ENCODE data around the gene SPINK5. TPM values are rescaled to one million over a fixed set of nuclear protein-coding genes. Genes with fewer than 3 reads are reported as not detected.

SPINK5 gene
- total and polyA plus RNA-seq, 2 experiments from 2014 or later: 3.0 to 4.4 TPM

DNA sequence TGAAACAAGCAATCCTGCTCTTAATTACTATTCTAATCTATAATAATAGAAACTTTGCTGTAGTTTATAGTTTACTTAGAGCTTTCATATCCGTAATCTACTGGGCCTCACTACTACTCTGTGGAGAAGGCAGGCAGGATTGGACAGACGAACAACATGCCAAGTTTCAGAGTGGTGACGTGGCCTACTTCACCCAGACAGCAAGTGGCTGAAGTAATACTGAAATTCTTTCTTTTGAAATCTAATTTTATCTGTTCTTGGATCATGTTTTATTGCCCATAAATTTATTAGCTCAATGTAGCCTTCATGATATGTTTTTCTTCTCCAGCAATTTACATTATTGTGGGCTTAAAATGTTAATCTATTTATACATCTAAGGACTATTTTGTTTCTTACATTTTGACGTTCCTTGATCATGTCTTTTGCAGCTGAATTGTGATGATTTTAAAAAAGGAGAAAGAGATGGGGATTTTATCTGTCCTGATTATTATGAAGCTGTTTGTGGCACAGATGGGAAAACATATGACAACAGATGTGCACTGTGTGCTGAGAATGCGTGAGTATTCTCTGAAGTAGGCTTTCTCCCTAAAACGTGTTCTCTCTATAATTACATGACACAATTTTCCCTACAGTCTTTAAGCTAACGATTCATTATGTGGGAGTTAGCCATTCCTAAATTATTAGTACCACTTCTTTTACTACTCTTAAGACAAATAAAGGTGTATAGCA is 22.4 kb downstream of the SPINK5 start:
- WGBS (ENCODE audit: low lambda C conversion rate, missing lambda C conversion rate): 70% methylated on average over 7 of the region's 7 CpGs
- Histone ChIP-seq H3K4me3 (no peak overlapping the region), H4K20me1 (ENCODE audit: insufficient read depth, poor library complexity, severe bottlenecking) (no peaks in the 10 kb centered on the region), H3K79me2 (no peaks in the 10 kb centered on the region), H3K9me3 (ENCODE audit: low read depth) (no peaks in the 10 kb centered on the region), H3K27ac (no peak overlapping the region), H3K4me1 (ENCODE audit: insufficient read depth) (peaks cover 9% of the 10 kb centered on the region), H3K27me3 (no peaks in the 10 kb centered on the region), H3K9me2 (replicated peaks; ENCODE audit: insufficient read depth) (no peaks in the 10 kb centered on the region), H3K36me3 (replicated peaks; ENCODE audit: insufficient read depth, low read depth) (no peaks in the 10 kb centered on the region), H3K4me2 (no peak overlapping the region), H2AFZ (no peak overlapping the region)
- no peak for DNase-seq (ENCODE audit: low spot score)
- TF ChIP-seq EZH2phosphoT487 (IDR thresholded peaks at IDR 0.05; ENCODE audit: low read depth, severe bottlenecking, unreplicated experiment): no peak
- TF ChIP-seq, protein P1, sequence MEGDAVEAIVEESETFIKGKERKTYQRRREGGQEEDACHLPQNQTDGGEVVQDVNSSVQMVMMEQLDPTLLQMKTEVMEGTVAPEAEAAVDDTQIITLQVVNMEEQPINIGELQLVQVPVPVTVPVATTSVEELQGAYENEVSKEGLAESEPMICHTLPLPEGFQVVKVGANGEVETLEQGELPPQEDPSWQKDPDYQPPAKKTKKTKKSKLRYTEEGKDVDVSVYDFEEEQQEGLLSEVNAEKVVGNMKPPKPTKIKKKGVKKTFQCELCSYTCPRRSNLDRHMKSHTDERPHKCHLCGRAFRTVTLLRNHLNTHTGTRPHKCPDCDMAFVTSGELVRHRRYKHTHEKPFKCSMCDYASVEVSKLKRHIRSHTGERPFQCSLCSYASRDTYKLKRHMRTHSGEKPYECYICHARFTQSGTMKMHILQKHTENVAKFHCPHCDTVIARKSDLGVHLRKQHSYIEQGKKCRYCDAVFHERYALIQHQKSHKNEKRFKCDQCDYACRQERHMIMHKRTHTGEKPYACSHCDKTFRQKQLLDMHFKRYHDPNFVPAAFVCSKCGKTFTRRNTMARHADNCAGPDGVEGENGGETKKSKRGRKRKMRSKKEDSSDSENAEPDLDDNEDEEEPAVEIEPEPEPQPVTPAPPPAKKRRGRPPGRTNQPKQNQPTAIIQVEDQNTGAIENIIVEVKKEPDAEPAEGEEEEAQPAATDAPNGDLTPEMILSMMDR (IDR thresholded peaks at IDR 0.05; ENCODE audit: poor library complexity): no peak
- no peak for TF ChIP-seq EZH2 (IDR thresholded peaks at IDR 0.05; ENCODE audit: borderline replicate concordance)

DNA sequence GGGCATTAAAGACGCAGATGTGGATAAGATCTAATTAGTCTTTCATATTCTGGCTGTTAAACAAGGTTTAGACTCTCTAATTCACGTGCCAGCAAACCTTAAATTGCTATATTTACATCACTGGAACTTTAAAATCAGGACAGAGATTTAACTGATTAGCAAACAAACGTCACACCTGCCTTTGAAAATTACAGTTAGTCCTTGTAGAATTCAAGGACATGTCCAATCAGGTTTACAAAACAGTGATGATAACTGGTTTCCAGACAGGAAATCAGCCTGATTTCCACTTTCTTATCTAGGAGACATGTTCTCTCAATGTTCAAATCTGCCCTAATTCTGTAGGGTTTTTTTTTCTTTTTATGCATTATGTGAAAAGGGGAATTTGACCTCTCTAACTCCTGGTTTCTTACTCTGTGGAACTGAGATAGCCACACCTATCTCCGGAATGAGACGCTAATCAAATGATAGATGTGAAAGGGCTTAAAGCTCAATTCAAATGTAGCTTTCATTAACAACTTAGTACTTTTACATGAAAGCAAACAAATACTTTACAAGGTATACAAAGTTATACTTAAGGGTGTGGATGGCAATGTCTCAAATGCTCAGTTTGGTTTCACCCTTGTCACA is 26.5 kb downstream of the SPINK5 start:
- peaks cover 9% of the 10 kb centered on the region for H3K4me1 ChIP-seq (ENCODE audit: insufficient read depth)
- peak overlapping the region; percentile 6 for H3K4me2 ChIP-seq
- H3K9me2 ChIP-seq (replicated peaks; ENCODE audit: insufficient read depth): no peaks in the 10 kb centered on the region
- no peak overlapping the region for H3K4me3 ChIP-seq
- H3K27me3 ChIP-seq: no peaks in the 10 kb centered on the region
- no peaks in the 10 kb centered on the region for H3K36me3 ChIP-seq (replicated peaks; ENCODE audit: insufficient read depth, low read depth)
- no peaks in the 10 kb centered on the region for H3K79me2 ChIP-seq
- WGBS (ENCODE audit: low lambda C conversion rate, missing lambda C conversion rate): 44% methylated on average over 5 of the region's 5 CpGs
- no peak overlapping the region for H2AFZ ChIP-seq
- no peaks in the 10 kb centered on the region for H4K20me1 ChIP-seq (ENCODE audit: insufficient read depth, poor library complexity, severe bottlenecking)
- peak overlapping the region; percentile 5 for H3K27ac ChIP-seq
- H3K9me3 ChIP-seq (ENCODE audit: low read depth): no peaks in the 10 kb centered on the region
- DNase-seq (ENCODE audit: low spot score): no peak
- TF ChIP-seq, protein P1 (IDR thresholded peaks at IDR 0.05; ENCODE audit: poor library complexity): no peak
- TF ChIP-seq EZH2phosphoT487 (IDR thresholded peaks at IDR 0.05; ENCODE audit: low read depth, severe bottlenecking, unreplicated experiment) (no peak), EZH2 (IDR thresholded peaks at IDR 0.05; ENCODE audit: borderline replicate concordance) (no peak)

DNA sequence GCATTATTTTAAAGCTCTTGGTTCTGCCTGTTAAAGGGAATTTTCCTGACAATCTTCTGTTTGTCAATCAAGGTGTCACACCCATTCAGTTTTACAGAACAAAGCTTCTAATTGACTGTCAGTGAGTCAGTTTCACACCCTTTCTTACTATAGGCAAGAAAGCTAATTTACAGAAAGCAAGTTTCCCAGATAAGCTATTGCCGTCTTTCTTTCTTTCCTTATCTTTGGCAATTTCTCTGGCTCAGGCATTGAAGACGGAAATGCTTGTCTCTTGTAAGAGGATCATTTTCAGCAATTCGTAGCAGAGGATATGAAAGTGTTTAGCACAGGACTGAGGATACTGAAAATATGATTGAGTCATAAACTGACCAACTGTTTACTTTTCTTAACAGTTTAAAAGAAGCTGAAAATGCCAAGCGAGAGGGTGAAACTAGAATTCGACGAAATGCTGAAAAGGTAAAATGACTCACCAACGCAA is 27.0 kb downstream of the SPINK5 start:
- Histone ChIP-seq H4K20me1 (ENCODE audit: insufficient read depth, poor library complexity, severe bottlenecking) (no peaks in the 10 kb centered on the region), H3K79me2 (no peaks in the 10 kb centered on the region), H2AFZ (no peak overlapping the region), H3K9me2 (replicated peaks; ENCODE audit: insufficient read depth) (no peaks in the 10 kb centered on the region), H3K4me1 (ENCODE audit: insufficient read depth) (peaks cover 9% of the 10 kb centered on the region), H3K27me3 (no peaks in the 10 kb centered on the region), H3K27ac (peak overlapping the region; percentile 5), H3K9me3 (ENCODE audit: low read depth) (no peaks in the 10 kb centered on the region), H3K4me2 (peak overlapping the region; percentile 6), H3K36me3 (replicated peaks; ENCODE audit: insufficient read depth, low read depth) (no peaks in the 10 kb centered on the region), H3K4me3 (no peak overlapping the region)
- WGBS (ENCODE audit: low lambda C conversion rate, missing lambda C conversion rate): 52% methylated on average over 7 of the region's 7 CpGs
- peak; percentile 13 for DNase-seq (ENCODE audit: low spot score)
- TF ChIP-seq, protein P1 (IDR thresholded peaks at IDR 0.05; ENCODE audit: poor library complexity): no peak
- TF ChIP-seq EZH2phosphoT487 (IDR thresholded peaks at IDR 0.05; ENCODE audit: low read depth, severe bottlenecking, unreplicated experiment): peak; percentile 94

Measured in hepatocyte (in vitro differentiated cells).